K562 (cell line): Measurements from ENCODE around the gene ETV3. TPM values are rescaled to one million over a fixed set of nuclear protein-coding genes. Genes with fewer than 3 reads are reported as not detected.

Experiments used
- ATF1 ChIP-seq, 2 experiments: fragments of 450-650 bp in 1 of 2; IDR thresholded peaks; 2 replicates each; pipeline ENCODE4 v1.6.1; 2016; ENCODE audit warnings: missing compliant biosample characterization in 1 of 2, missing genetic modification characterization in 1 of 2
- CREBBP ChIP-seq: IDR thresholded peaks from one replicate; pipeline ENCODE4 v1.6.1; 2012; ENCODE audit warnings: low read depth, mild to moderate bottlenecking, control low read depth, inconsistent platforms, low read length
- EGR1 ChIP-seq: fragments of 450-650 bp; conservative IDR thresholded peaks from 2 replicates; pipeline ENCODE4 v1.6.1; 2017; ENCODE audit warnings: mild to moderate bottlenecking
- ETV6 ChIP-seq, 3 experiments: fragments of 150-350 bp in 1 of 3; sonication (generic) in 1 of 3; formaldehyde crosslinking in 1 of 3; IDR thresholded peaks; 2 replicates each; pipeline versions ENCODE4 v1.6.1 to v1.8.0; 2014 to 2022; ENCODE audit warnings: borderline replicate concordance in 2 of 3, low read depth in 2 of 3, antibody characterized with exemption in 1 of 3, low read length in 1 of 3, mild to moderate bottlenecking in 1 of 3, missing genetic modification reagents in 1 of 3
- MAZ ChIP-seq, 2 experiments: fragments of 450-650 bp in 1 of 2; sonication (generic) in 1 of 2; formaldehyde crosslinking; IDR thresholded peaks in 1 of 2; conservative IDR thresholded peaks in 1 of 2; 2 replicates each; pipeline versions ENCODE4 v1.4.0 to v1.5.0; 2020; ENCODE audit warnings: mild to moderate bottlenecking in 1 of 2, missing genetic modification reagents in 1 of 2
- MNT ChIP-seq, 2 experiments: fragments of 450-650 bp; conservative IDR thresholded peaks; 2 replicates each; pipeline ENCODE4 v1.6.1; 2017; ENCODE audit warnings: mild to moderate bottlenecking in 2 of 2, moderate library complexity in 2 of 2
- NCOR1 ChIP-seq: fragments of 450-650 bp; IDR thresholded peaks from 2 replicates; pipeline ENCODE4 v1.6.1; 2016; ENCODE audit warnings: mild to moderate bottlenecking, moderate library complexity
- NFIC ChIP-seq: fragments of 450-650 bp; IDR thresholded peaks from 2 replicates; pipeline ENCODE4 v1.6.1; 2017; ENCODE audit warnings: mild to moderate bottlenecking, inconsistent platforms
- PTRF ChIP-seq: fragments of 450-650 bp; IDR thresholded peaks from 2 replicates; pipeline ENCODE4 v1.6.1; 2016; ENCODE audit warnings: mild to moderate bottlenecking, missing genetic modification characterization, missing compliant biosample characterization
- SPI1 ChIP-seq: IDR thresholded peaks from 2 replicates; pipeline ENCODE4 v1.6.1; 2011; ENCODE audit warnings: low read depth, low read length, control low read depth, borderline replicate concordance
- TAL1 ChIP-seq: fragments of 450-650 bp; IDR thresholded peaks from 2 replicates; pipeline ENCODE4 v1.6.1; 2016; ENCODE audit warnings: mild to moderate bottlenecking
- VEZF1 ChIP-seq: fragments of 200-800 bp; sonication (Bioruptor generic); IDR thresholded peaks from 2 replicates; pipeline ENCODE4 v1.6.1; 2017; ENCODE audit warnings: missing genetic modification characterization, missing compliant biosample characterization
- ZNF124 ChIP-seq: sonication (generic); formaldehyde crosslinking; IDR thresholded peaks from 2 replicates; pipeline ENCODE4 v1.8.1; 2022; ENCODE audit warnings: missing genetic modification reagents
- ZNF175 ChIP-seq: fragments of 200-800 bp; sonication (Bioruptor generic); IDR thresholded peaks from 2 replicates; pipeline ENCODE4 v1.6.1; 2016; ENCODE audit warnings: low read depth, mild to moderate bottlenecking, missing genetic modification characterization, missing compliant biosample characterization
- ZNF766 ChIP-seq: fragments of 200-800 bp; sonication (Bioruptor generic); conservative IDR thresholded peaks from 2 replicates; pipeline ENCODE4 v1.6.1; 2016; ENCODE audit warnings: missing genetic modification characterization, missing compliant biosample characterization
- polyA plus RNA-seq, 8 experiments: library from polyadenylated mRNA; depleted of rRNA in 4 of 8; stranded (reverse) in 5 of 8; unstranded in 3 of 8; fragments of >200 nt; fragmentation: Nextera tagmentation in 2 of 8; fragmentation: Illumina TruSeq in 1 of 8; extraction: Ambion mirVana in 2 of 8; extraction: Trizol in 1 of 8; gene quantifications; 2 replicates each; pipeline versions ENCODE4 v1.2.1 to v1.2.3, GENCODE V29; 2011 to 2014; ENCODE audit warnings: inconsistent platforms in 1 of 8, missing spikeins in 1 of 8
- total RNA-seq, 7 experiments: library from RNA; depleted of rRNA in 6 of 7; stranded (reverse); fragments of >200 nt in 6 of 7; fragmentation: Illumina TruSeq in 2 of 7; extraction: Trizol in 2 of 7; gene quantifications; 2 replicates each; pipeline versions ENCODE4 v1.2.1 to v1.2.3, GENCODE V29; 2011 to 2021; ENCODE audit warnings: low replicate concordance in 1 of 7
- TF ChIP-seq, protein P1 (sequence below): sonication (generic); formaldehyde crosslinking; IDR thresholded peaks from 2 replicates; pipeline ENCODE4 v1.8.1; 2023; ENCODE audit warnings: missing genetic modification reagents, mild to moderate bottlenecking, borderline replicate concordance
- TF ChIP-seq, protein P2 (sequence below): sonication (generic); formaldehyde crosslinking; IDR thresholded peaks from 2 replicates; pipeline ENCODE4 v1.8.0; 2022; ENCODE audit warnings: missing genetic modification reagents, mild to moderate bottlenecking, borderline replicate concordance

ETV3 gene
- total and polyA plus RNA-seq, 9 of the 15 experiments (the other 6 are each of a cell fraction or from before 2014, with no cell fraction given), result 3.1 to 16.0 (median 9.0) TPM

- TF ChIP-seq VEZF1 (0 out of 2 replicates have a peak, but pooled peaks have one; percentile 38), ZNF175 (CRISPR knock-in tag) (no peak), SPI1 (peak; percentile 28; the same call in 1 of the 2 replicates), NFIC (peak; percentile 94), ATF1 (CRISPR knock-in tag; IDR thresholded peaks at IDR 0.05) (no peak), ATF1 (tag; IDR thresholded peaks at IDR 0.05) (peak; percentile 37), TAL1 (no peak), MNT (conservative IDR thresholded peaks at IDR 0.05) (peak; percentile 68 to 82; a peak in 3 of 4 replicates), CREBBP (no peak), ZNF124 (CRISPR knock-in tag) (no peak), MAZ (CRISPR knock-in tag; conservative IDR thresholded peaks at IDR 0.05 in 1 of 2, IDR thresholded peaks at IDR 0.05 in 1 of 2) (peak; percentile 29 to 36; a peak in 1 of 4 replicates), ETV6 (IDR thresholded peaks at IDR 0.05; ENCODE audit: borderline replicate concordance in 1 of 2, low read depth in 2 of 2, low read length in 1 of 2) (no peak), ETV6 (CRISPR knock-in tag; IDR thresholded peaks at IDR 0.05; ENCODE audit: borderline replicate concordance) (no peak), EGR1 (0 out of 2 replicates have a peak, but pooled peaks have one; percentile 15), PTRF (tag) (no peak), NCOR1 (0 out of 2 replicates have a peak, but pooled peaks have one; percentile 5), ZNF766 (CRISPR knock-in tag) (0 out of 2 replicates have a peak, but pooled peaks have one; percentile 37)
- TF ChIP-seq, protein P1, sequence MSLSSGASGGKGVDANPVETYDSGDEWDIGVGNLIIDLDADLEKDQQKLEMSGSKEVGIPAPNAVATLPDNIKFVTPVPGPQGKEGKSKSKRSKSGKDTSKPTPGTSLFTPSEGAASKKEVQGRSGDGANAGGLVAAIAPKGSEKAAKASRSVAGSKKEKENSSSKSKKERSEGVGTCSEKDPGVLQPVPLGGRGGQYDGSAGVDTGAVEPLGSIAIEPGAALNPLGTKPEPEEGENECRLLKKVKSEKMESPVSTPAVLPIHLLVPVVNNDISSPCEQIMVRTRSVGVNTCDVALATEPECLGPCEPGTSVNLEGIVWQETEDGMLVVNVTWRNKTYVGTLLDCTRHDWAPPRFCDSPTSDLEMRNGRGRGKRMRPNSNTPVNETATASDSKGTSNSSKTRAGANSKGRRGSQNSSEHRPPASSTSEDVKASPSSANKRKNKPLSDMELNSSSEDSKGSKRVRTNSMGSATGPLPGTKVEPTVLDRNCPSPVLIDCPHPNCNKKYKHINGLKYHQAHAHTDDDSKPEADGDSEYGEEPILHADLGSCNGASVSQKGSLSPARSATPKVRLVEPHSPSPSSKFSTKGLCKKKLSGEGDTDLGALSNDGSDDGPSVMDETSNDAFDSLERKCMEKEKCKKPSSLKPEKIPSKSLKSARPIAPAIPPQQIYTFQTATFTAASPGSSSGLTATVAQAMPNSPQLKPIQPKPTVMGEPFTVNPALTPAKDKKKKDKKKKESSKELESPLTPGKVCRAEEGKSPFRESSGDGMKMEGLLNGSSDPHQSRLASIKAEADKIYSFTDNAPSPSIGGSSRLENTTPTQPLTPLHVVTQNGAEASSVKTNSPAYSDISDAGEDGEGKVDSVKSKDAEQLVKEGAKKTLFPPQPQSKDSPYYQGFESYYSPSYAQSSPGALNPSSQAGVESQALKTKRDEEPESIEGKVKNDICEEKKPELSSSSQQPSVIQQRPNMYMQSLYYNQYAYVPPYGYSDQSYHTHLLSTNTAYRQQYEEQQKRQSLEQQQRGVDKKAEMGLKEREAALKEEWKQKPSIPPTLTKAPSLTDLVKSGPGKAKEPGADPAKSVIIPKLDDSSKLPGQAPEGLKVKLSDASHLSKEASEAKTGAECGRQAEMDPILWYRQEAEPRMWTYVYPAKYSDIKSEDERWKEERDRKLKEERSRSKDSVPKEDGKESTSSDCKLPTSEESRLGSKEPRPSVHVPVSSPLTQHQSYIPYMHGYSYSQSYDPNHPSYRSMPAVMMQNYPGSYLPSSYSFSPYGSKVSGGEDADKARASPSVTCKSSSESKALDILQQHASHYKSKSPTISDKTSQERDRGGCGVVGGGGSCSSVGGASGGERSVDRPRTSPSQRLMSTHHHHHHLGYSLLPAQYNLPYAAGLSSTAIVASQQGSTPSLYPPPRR (CRISPR knock-in tag), result no peak
- TF ChIP-seq, protein P2, sequence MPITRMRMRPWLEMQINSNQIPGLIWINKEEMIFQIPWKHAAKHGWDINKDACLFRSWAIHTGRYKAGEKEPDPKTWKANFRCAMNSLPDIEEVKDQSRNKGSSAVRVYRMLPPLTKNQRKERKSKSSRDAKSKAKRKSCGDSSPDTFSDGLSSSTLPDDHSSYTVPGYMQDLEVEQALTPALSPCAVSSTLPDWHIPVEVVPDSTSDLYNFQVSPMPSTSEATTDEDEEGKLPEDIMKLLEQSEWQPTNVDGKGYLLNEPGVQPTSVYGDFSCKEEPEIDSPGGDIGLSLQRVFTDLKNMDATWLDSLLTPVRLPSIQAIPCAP (CRISPR knock-in tag), result no peak
Measured at GRCh38 chr1:157154940-157155514, 16.8 kb upstream of the ETV3 start (continued).
